PFSK-1 (cell line): ENCODE results near the gene SEMA3B.

Experiments used
- FOXP2 ChIP-seq: optimal IDR thresholded peaks from 2 replicates; pipeline ENCODE3; 2011; ENCODE audit warnings: borderline replicate concordance, control low read depth, inconsistent platforms; ENCODE audit not compliant: insufficient read depth; ENCODE audit errors: extremely low read length, extremely low read depth
- POLR2AphosphoS5 ChIP-seq: IDR thresholded peaks from 2 replicates; pipeline ENCODE4 v1.6.1; 2012; ENCODE audit warnings: low read depth, mild to moderate bottlenecking, control low read depth, low read length, moderate library complexity
- TAF1 ChIP-seq: IDR thresholded peaks from 2 replicates; pipeline ENCODE4 v1.6.1; 2012; ENCODE audit warnings: low read length, control low read depth, borderline replicate concordance; ENCODE audit not compliant: insufficient read depth
- TF ChIP-seq, protein P1 (sequence below), 2 experiments: IDR thresholded peaks; 2 replicates each; pipeline versions ENCODE4 v1.6.1 to v1.8.0; 2011 to 2012; ENCODE audit warnings: low read depth in 2 of 2, low read length in 2 of 2, control low read depth in 1 of 2, inconsistent platforms in 1 of 2, mild to moderate bottlenecking in 1 of 2, moderate library complexity in 1 of 2; ENCODE audit not compliant: insufficient read depth in 1 of 2

DNA sequence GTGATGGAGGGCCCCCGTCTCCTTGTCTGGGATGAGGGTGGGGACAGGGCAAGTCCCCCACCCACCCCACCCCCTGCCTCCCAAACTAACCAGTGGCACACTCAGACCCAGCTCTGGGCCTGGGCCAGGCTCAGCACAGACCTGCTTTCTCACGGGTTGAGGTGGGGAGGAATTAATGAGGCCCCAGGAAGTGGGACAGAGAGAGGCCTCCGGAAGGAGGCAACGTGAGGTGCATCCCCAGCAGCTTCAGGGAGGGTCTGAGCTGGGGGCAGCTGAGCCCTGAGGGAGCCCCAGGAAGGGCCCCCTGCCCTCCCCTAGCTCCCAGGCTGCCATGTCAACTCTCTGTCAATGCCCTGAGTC, 47.9 kb upstream of the SEMA3B start:
- no peak for TF ChIP-seq TAF1
- TF ChIP-seq POLR2AphosphoS5, result no peak
- TF ChIP-seq FOXP2, result no peak
- TF ChIP-seq, protein P1, sequence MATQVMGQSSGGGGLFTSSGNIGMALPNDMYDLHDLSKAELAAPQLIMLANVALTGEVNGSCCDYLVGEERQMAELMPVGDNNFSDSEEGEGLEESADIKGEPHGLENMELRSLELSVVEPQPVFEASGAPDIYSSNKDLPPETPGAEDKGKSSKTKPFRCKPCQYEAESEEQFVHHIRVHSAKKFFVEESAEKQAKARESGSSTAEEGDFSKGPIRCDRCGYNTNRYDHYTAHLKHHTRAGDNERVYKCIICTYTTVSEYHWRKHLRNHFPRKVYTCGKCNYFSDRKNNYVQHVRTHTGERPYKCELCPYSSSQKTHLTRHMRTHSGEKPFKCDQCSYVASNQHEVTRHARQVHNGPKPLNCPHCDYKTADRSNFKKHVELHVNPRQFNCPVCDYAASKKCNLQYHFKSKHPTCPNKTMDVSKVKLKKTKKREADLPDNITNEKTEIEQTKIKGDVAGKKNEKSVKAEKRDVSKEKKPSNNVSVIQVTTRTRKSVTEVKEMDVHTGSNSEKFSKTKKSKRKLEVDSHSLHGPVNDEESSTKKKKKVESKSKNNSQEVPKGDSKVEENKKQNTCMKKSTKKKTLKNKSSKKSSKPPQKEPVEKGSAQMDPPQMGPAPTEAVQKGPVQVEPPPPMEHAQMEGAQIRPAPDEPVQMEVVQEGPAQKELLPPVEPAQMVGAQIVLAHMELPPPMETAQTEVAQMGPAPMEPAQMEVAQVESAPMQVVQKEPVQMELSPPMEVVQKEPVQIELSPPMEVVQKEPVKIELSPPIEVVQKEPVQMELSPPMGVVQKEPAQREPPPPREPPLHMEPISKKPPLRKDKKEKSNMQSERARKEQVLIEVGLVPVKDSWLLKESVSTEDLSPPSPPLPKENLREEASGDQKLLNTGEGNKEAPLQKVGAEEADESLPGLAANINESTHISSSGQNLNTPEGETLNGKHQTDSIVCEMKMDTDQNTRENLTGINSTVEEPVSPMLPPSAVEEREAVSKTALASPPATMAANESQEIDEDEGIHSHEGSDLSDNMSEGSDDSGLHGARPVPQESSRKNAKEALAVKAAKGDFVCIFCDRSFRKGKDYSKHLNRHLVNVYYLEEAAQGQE (IDR thresholded peaks at IDR 0.05; ENCODE audit: insufficient read depth in 1 of 2, low read depth in 2 of 2, low read length in 2 of 2), result no peak
